Hair follicular keratinocyte (primary cell): ENCODE results near the gene CARD19. TPM values are rescaled to one million over a fixed set of nuclear protein-coding genes. Genes with fewer than 3 reads are reported as not detected.

ENCODE experiments used
- total RNA-seq: library from RNA; depleted of rRNA; stranded (reverse); fragments of >200 nt; gene quantifications from 2 replicates; pipeline ENCODE4 v1.2.3, GENCODE V29; 2015

The CARD19 gene, protein sequence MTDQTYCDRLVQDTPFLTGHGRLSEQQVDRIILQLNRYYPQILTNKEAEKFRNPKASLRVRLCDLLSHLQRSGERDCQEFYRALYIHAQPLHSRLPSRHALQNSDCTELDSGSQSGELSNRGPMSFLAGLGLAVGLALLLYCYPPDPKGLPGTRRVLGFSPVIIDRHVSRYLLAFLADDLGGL
- total RNA-seq: 53.7 and 76.0 TPM in 2 replicates

DNA sequence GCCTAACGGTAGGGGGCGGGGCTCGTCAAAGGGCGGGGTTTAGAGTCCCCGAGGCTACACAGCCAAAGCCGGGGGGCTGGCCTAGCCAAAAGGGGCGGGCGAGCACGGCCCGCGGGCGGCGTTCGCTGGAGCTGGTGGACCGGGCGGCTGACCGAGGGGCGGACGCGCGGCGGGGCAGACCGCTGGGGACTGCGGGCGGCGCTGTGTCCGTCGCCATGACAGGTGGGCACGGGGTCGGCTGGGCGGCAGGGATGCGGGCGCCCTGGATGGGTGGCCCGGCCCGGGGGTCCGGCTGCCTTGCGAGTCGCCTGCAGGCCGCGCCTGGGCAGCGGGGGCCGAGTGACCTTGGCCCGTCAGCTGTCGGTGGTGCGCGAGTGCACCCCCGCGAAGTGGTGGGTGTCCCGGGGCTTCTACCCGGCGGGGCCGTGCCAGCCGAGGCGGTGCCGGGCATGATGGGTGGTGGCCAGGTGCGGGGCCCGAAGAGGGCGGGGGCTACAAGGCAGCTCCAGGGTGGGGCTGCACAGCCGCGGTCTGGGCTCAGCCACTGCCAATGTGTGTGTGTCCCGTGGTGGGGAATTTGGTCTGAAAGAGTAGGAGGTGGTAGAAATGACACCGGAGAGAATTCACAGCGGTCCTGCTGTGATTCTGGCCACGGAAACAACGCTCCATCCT is at the start of gene CARD19:
Gene CARD19 (plus strand): TSS at position 87 of the 672 bp plus-strand sequence. CDS start 129 bp downstream, at position 216.

GRCh38 chr9:93058355-93059010 is 37.5 kb upstream of the CARD19 start, which contains the start of gene SUSD3:
Gene SUSD3, plus strand, starts transcription at chr9:93058701. Its CDS starts 42 bp downstream, at chr9:93058743.

DNA sequence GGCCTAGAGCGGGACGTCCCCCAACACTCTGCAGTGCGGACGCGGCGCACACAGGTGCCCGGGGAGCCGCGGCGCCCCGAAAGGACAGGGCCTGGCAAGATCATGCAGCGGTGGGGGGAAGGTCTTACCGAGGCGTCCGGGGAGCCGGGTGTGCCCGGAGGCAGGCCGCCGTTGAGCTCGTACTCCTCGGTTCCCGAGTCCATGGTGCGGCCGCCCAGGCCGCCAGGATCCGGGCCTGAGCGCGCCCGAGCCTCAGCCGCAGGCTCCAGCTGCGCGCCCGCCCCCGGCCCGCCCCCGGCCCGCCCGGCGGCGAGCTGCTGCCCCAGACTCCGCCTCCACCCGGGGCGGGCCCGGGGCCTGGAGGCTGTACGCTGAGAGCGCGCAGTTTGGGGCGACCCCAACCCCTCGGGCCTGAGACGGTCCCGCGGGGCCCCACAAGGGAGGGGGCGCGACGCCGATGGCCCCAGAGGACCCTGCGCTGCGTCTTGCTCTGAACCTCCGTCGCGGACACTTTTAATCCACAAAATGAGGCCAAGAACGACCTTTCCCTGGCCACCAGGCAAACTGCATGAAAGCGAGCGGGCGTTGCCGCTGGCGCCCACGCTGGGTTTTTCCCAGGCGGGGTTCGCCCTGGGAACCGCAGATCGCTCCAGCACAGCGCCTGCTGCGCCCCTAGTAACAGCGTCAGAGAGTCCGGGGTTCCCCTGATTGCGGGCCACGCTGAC is 38.2 kb downstream of the CARD19 start, which contains the start of gene NINJ1:
Gene NINJ1 (minus strand): TSS at position 237 of the 725 bp plus-strand sequence. CDS start 34 bp downstream, at position 203.

Other genes starting within 250 kb of the CARD19 start
- 3.6 and 4.3 TPM in 2 replicates for gene ZNF484, start 218.2 kb upstream of the CARD19 start, total RNA-seq
- gene FGD3, start 148.7 kb upstream of the CARD19 start, total RNA-seq: 0.04 and 0.16 TPM in 2 replicates
- 2.1 and 3.1 TPM in 2 replicates for gene SUSD3, start 37.5 kb upstream of the CARD19 start, total RNA-seq
- 45.6 and 51.9 TPM in 2 replicates for gene NINJ1, start 38.0 kb downstream of the CARD19 start, total RNA-seq
- gene WNK2, start 87.9 kb downstream of the CARD19 start, total RNA-seq: not detected in 2 replicates